Type B pancreatic cell (in vitro differentiated cells): ENCODE data around the gene SPATA9. TPM values are rescaled to one million over a fixed set of nuclear protein-coding genes. Genes with fewer than 3 reads are reported as not detected.
"Not testable (repeated sequence)": the region's sequence is repeated elsewhere in the genome, so short reads cannot be mapped to it uniquely, and the experiment has no call there.

Experiments used
- DNase-seq: peaks from one replicate; pipeline ENCODE4 v3.0.0; 2021; ENCODE audit warnings: mixed read lengths; ENCODE audit not compliant: unreplicated experiment; ENCODE audit errors: extremely low spot score
- H3K27ac Mint-ChIP-seq: 2 replicates; pipeline ENCODE4 v1.8.0; 2021; ENCODE audit warnings: mild to moderate bottlenecking, mixed read lengths
- H3K27me3 Mint-ChIP-seq: 2 replicates; pipeline ENCODE4 v1.8.0; 2021; ENCODE audit warnings: mixed read lengths
- H3K36me3 Mint-ChIP-seq: 2 replicates; pipeline ENCODE4 v1.8.0; 2021; ENCODE audit warnings: mixed read lengths
- H3K4me1 Mint-ChIP-seq: one replicate; pipeline ENCODE4 v1.8.0; 2021; ENCODE audit warnings: mixed read lengths; ENCODE audit not compliant: unreplicated experiment
- H3K4me3 Mint-ChIP-seq: 2 replicates; pipeline ENCODE4 v1.8.0; 2021; ENCODE audit warnings: mild to moderate bottlenecking, mixed read lengths
- H3K9me3 Mint-ChIP-seq: 2 replicates; pipeline ENCODE4 v1.8.0; 2021; ENCODE audit warnings: mixed read lengths
- total RNA-seq: library from RNA; stranded (reverse); gene quantifications from 2 replicates; pipeline ENCODE4 v1.2.1, GENCODE V29; 2021; ENCODE audit warnings: low replicate concordance
- TF ChIP-seq, protein P1 (sequence below): fragments of 200-600 bp; sonication (generic); conservative IDR thresholded peaks from 2 replicates; pipeline ENCODE4 v1.5.0; 2021; ENCODE audit warnings: antibody characterized with exemption, mild to moderate bottlenecking

SPATA9 gene
- total RNA-seq, 1 donor from 2014 or later: 0.29 TPM

DNA sequence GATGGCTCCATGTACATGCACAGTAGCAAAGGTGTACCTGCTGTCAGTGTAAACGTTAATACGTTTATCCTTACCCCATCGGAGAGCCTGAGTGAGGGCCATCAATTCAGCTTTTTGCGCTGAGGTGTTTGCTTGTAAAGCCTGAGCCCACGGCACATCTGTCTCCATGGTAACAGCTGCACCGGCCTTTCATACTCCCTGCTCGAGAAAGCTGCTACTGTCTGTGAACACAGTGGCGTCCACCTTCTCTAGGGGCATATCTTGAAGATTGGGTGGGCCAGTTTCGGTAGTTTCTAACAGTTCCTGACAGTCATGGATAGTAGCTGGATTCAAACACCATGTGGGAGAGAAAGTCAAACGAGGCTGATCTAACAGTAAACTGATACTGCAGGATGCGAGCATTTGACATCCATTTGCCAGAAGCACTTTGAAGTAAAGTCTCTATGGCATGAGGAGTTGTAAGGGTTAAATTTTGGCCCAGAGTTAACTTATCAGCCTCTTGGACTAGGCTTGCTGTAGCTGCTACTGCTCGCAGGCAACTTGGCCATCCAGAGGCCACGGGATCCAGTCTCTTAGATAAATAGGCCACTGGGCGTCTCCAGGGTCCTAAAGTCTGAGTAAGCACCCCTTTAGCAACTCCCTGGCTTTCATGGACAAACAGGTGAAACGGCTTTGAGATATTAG lies 27.3 kb upstream of the SPATA9 start:
- Mint-ChIP-seq H3K4me3 (no peak overlapping the region), H3K27me3 (peaks cover 3% of the 10 kb centered on the region), H3K36me3 (no peaks in the 10 kb centered on the region), H3K27ac (no peak overlapping the region), H3K4me1 (peaks cover 11% of the 10 kb centered on the region), H3K9me3 (peaks cover 4% of the 10 kb centered on the region)
- DNase-seq: no peak
- TF ChIP-seq, protein P1, sequence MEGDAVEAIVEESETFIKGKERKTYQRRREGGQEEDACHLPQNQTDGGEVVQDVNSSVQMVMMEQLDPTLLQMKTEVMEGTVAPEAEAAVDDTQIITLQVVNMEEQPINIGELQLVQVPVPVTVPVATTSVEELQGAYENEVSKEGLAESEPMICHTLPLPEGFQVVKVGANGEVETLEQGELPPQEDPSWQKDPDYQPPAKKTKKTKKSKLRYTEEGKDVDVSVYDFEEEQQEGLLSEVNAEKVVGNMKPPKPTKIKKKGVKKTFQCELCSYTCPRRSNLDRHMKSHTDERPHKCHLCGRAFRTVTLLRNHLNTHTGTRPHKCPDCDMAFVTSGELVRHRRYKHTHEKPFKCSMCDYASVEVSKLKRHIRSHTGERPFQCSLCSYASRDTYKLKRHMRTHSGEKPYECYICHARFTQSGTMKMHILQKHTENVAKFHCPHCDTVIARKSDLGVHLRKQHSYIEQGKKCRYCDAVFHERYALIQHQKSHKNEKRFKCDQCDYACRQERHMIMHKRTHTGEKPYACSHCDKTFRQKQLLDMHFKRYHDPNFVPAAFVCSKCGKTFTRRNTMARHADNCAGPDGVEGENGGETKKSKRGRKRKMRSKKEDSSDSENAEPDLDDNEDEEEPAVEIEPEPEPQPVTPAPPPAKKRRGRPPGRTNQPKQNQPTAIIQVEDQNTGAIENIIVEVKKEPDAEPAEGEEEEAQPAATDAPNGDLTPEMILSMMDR: no peak

DNA sequence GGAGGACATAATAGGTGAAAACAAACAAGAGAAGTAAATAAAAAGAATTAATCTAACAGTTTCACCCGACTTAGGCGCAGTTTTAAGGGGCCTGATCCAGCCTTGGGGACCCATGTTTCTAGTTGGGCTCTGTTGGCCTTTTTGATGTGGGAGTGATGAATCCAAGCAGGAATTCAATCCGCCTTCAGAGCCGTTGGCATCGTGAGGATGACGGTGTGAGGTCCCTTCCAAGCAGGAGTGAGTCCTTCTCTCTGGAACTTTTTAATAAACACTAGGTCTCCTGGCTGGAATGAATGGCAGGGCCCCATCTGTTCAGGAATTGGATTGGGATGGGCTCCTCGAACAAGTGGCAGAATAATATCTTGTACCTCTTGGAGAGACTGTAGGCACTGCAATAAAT lies 26.1 kb upstream of the SPATA9 start:
- H3K9me3 Mint-ChIP-seq: peaks cover 4% of the 10 kb centered on the region
- H3K4me3 Mint-ChIP-seq: no peak overlapping the region
- H3K27ac Mint-ChIP-seq: no peak overlapping the region
- H3K36me3 Mint-ChIP-seq: no peaks in the 10 kb centered on the region
- H3K27me3 Mint-ChIP-seq: peaks cover 3% of the 10 kb centered on the region
- TF ChIP-seq, protein P1: no peak
- no peak for DNase-seq
- H3K4me1 Mint-ChIP-seq: peaks cover 11% of the 10 kb centered on the region

DNA sequence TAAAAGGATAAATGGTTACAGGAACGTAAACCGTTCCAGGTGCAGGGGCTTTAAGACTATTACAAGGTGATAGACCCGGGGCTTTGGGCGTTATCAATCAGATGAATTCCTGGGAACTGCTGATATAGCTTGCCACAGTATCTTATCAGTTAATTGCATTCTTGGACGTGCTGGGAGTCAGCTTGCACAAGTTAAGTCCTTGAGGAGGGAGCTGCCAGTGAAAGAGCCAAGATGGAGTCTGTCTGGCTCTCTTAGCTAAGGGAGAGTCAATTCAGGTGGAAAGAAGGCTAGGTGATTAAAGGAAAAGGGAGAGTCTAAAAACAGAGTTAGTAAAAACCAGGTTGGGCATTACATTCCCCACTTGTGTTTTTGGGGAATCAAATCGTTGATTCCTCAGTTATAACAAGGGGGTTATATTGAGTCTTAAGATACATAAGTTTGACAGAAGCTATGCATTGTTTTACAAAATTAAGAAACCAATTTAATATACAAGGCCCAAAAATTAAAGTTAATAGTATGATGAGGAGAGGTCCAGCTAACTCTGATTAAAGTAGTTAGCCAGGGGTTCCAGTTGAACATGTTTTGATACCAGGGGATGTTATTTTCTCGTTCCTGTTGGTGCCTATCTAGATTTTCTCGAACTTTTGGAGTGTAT lies 24.9 kb upstream of the SPATA9 start:
- H3K4me1 Mint-ChIP-seq: peaks cover 11% of the 10 kb centered on the region
- not testable (repeated sequence) for H3K27me3 Mint-ChIP-seq, H3K9me3 Mint-ChIP-seq, DNase-seq, H3K36me3 Mint-ChIP-seq, H3K4me3 Mint-ChIP-seq, H3K27ac Mint-ChIP-seq

DNA sequence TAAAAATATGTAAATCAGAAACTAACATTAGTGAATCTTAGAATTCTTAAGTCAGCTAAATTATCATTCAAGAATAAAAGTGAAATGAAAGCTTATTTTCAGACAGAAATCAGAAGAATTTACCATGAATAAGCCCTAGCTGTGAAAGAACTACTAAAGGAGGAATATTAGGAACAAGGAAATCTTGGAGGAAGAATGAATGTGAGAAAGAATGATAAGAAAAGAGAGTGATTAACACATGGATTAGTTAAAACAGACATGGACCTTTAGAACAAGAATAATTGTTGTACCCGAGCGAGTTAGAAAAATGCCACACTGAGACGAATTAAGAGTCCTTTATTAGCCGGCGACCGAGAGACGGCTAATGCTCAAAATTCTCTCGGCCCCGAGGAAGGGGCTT lies 24.3 kb upstream of the SPATA9 start:
- DNase-seq: no peak
- H3K4me3 Mint-ChIP-seq: no peak overlapping the region
- no peaks in the 10 kb centered on the region for H3K36me3 Mint-ChIP-seq
- TF ChIP-seq, protein P1: no peak
- no peaks in the 10 kb centered on the region for H3K27me3 Mint-ChIP-seq
- no peak overlapping the region for H3K27ac Mint-ChIP-seq
- H3K9me3 Mint-ChIP-seq: no peaks in the 10 kb centered on the region
- H3K4me1 Mint-ChIP-seq: peaks cover 7% of the 10 kb centered on the region

DNA sequence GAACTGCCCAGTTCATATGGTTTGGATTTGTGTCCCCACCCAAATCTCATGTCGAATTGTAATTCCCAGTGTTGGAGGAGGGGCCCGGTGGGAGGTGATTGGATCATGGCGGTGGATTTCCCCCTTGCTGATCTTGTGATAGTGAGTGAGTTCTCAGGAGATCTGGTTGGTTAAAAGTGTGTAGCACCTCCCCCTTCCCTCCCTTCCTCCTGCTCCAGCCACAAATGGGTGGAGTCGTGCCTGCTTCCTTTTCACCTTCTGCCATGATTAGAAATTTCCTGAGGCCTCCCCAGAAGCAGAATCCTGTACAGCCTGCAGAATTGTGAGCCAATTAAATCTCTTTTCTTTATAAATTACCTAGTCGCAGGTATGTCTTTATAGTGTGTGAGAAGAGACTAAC lies 23.4 kb upstream of the SPATA9 start:
- H3K9me3 Mint-ChIP-seq, H3K4me3 Mint-ChIP-seq, H3K27ac Mint-ChIP-seq, H3K4me1 Mint-ChIP-seq, DNase-seq, H3K27me3 Mint-ChIP-seq, H3K36me3 Mint-ChIP-seq: not testable (repeated sequence)

DNA sequence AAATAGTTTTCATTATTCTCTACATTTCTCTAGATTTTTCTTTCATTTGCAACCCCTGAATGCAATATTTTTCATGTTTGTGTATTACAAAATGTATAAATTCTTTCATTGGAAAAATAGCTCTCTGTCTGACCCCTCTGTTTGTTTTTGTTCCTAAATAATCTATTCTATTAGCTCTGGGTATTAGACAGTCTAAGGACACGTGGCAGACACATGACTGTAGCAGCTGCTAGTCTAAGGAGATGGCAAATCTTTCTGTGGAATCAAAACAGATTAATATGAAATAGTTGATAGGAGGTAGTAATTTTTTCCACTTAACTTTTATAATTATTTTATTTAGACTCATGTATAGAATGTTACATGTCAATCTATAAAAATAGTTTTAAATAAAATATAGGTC lies 21.4 kb upstream of the SPATA9 start:
- H3K27ac Mint-ChIP-seq: no peak overlapping the region
- TF ChIP-seq, protein P1: no peak
- no peak overlapping the region for H3K4me3 Mint-ChIP-seq
- H3K36me3 Mint-ChIP-seq: no peaks in the 10 kb centered on the region
- H3K4me1 Mint-ChIP-seq: no peaks in the 10 kb centered on the region
- H3K9me3 Mint-ChIP-seq: no peaks in the 10 kb centered on the region
- no peaks in the 10 kb centered on the region for H3K27me3 Mint-ChIP-seq
- DNase-seq: no peak
